MM.1S (cell line): ENCODE results near the gene ARID4B.

Experiments used
- DNase-seq: peaks from one replicate; pipeline ENCODE4 v3.0.0-alpha.2; 2015
- H2AFZ ChIP-seq: fragments of 300-600 bp; sonication (generic); 2 replicates; pipeline ENCODE4 v1.6.0; 2016; ENCODE audit warnings: antibody characterized with exemption, low read length
- H3F3A ChIP-seq: fragments of 300-600 bp; sonication (generic); 2 replicates; pipeline ENCODE4 v1.6.1; 2016; ENCODE audit warnings: mild to moderate bottlenecking, antibody characterized with exemption, low read length, moderate library complexity, mixed read lengths; ENCODE audit not compliant: insufficient read depth
- H3K27ac ChIP-seq: fragments of 300-600 bp; sonication (generic); 2 replicates; pipeline ENCODE4 v1.5.1; 2016; ENCODE audit warnings: mild to moderate bottlenecking, low read length
- H3K27me3 ChIP-seq: fragments of 300-600 bp; sonication (generic); replicated peaks from 2 replicates; pipeline ENCODE4 v1.6.0; 2016; ENCODE audit warnings: low read length; ENCODE audit not compliant: insufficient read depth
- H3K36me3 ChIP-seq: fragments of 300-600 bp; sonication (generic); replicated peaks from 2 replicates; pipeline ENCODE4 v1.6.1; 2016; ENCODE audit warnings: mild to moderate bottlenecking, low read length, mixed read lengths; ENCODE audit not compliant: insufficient read depth
- H3K4me1 ChIP-seq: fragments of 300-600 bp; sonication (generic); 2 replicates; pipeline ENCODE4 v1.6.1; 2016; ENCODE audit warnings: low read length, mixed read lengths
- H3K4me2 ChIP-seq: fragments of 300-600 bp; sonication (generic); 2 replicates; pipeline ENCODE4 v1.6.0; 2016; ENCODE audit warnings: low read depth, low read length
- H3K4me3 ChIP-seq: fragments of 300-600 bp; sonication (generic); 2 replicates; pipeline ENCODE4 v1.5.1; 2016; ENCODE audit warnings: low read length, mixed read lengths
- H3K79me2 ChIP-seq: fragments of 300-600 bp; sonication (generic); 2 replicates; pipeline ENCODE4 v1.6.1; 2016; ENCODE audit warnings: mixed run types, low read length, mixed read lengths
- H3K9ac ChIP-seq: fragments of 300-600 bp; sonication (generic); 2 replicates; pipeline ENCODE4 v1.6.1; 2016; ENCODE audit warnings: low read length, mixed read lengths
- H3K9me2 ChIP-seq: fragments of 300-600 bp; sonication (generic); replicated peaks from 2 replicates; pipeline ENCODE4 v1.6.1; 2016; ENCODE audit warnings: mild to moderate bottlenecking, low read length, mixed read lengths; ENCODE audit not compliant: insufficient read depth
- H3K9me3 ChIP-seq: fragments of 300-600 bp; sonication (generic); replicated peaks from 2 replicates; pipeline ENCODE4 v1.6.1; 2016; ENCODE audit warnings: mild to moderate bottlenecking, low read length, mixed read lengths; ENCODE audit not compliant: insufficient read depth
- H4K20me1 ChIP-seq: fragments of 300-600 bp; sonication (generic); 2 replicates; pipeline ENCODE4 v1.6.1; 2016; ENCODE audit warnings: mild to moderate bottlenecking, low read length, moderate library complexity, mixed read lengths; ENCODE audit not compliant: insufficient read depth
- EZH2 ChIP-seq: fragments of 300-600 bp; sonication (generic); optimal IDR thresholded peaks from 2 replicates; pipeline ENCODE3; 2017; ENCODE audit warnings: low read depth, mild to moderate bottlenecking, antibody characterized with exemption, low read length, mixed read lengths
- EZH2phosphoT487 ChIP-seq: fragments of 300-600 bp; sonication (generic); IDR thresholded peaks from 2 replicates; pipeline ENCODE4 v1.6.1; 2018; ENCODE audit warnings: antibody characterized with exemption, low read length
- TF ChIP-seq, protein P1 (sequence below): fragments of 300-600 bp; sonication (generic); IDR thresholded peaks from 2 replicates; pipeline ENCODE4 v1.5.1; 2016; ENCODE audit warnings: antibody characterized with exemption, low read length, mixed read lengths

Gene ARID4B

GRCh38 chr1:235142991-235143390 lies 185.0 kb downstream of the ARID4B start:
- Histone ChIP-seq H3K9me2 (no peaks in the 10 kb centered on the region), H3K9me3 (no peaks in the 10 kb centered on the region), H3K36me3 (0 out of 2 replicates have a peak, but pooled peaks cover 3% of the 10 kb centered on the region), H2AFZ (no peak overlapping the region), H3K4me2 (no peak overlapping the region), H3K27me3 (no peaks in the 10 kb centered on the region), H3K4me1 (no peaks in the 10 kb centered on the region), H3F3A (no peaks in the 10 kb centered on the region), H3K9ac (no peak overlapping the region), H3K27ac (no peak overlapping the region), H4K20me1 (no peaks in the 10 kb centered on the region), H3K4me3 (no peak overlapping the region), H3K79me2 (peaks cover 25% of the 10 kb centered on the region; the same call in 1 of the 2 replicates)
- no peak for DNase-seq
- TF ChIP-seq EZH2 (no peak), EZH2phosphoT487 (no peak)
- TF ChIP-seq, protein P1, sequence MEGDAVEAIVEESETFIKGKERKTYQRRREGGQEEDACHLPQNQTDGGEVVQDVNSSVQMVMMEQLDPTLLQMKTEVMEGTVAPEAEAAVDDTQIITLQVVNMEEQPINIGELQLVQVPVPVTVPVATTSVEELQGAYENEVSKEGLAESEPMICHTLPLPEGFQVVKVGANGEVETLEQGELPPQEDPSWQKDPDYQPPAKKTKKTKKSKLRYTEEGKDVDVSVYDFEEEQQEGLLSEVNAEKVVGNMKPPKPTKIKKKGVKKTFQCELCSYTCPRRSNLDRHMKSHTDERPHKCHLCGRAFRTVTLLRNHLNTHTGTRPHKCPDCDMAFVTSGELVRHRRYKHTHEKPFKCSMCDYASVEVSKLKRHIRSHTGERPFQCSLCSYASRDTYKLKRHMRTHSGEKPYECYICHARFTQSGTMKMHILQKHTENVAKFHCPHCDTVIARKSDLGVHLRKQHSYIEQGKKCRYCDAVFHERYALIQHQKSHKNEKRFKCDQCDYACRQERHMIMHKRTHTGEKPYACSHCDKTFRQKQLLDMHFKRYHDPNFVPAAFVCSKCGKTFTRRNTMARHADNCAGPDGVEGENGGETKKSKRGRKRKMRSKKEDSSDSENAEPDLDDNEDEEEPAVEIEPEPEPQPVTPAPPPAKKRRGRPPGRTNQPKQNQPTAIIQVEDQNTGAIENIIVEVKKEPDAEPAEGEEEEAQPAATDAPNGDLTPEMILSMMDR = no peak

GRCh38 chr1:235139315-235139714 lies 188.7 kb downstream of the ARID4B start:
- Histone ChIP-seq H3K27me3 (no peaks in the 10 kb centered on the region), H3K9me3 (no peaks in the 10 kb centered on the region), H3K4me1 (no peaks in the 10 kb centered on the region), H3K79me2 (peaks cover 12% of the 10 kb centered on the region; the same call in 1 of the 2 replicates), H2AFZ (no peak overlapping the region), H3K4me3 (no peak overlapping the region), H3K27ac (no peak overlapping the region), H3K36me3 (peaks cover 11% of the 10 kb centered on the region), H3K9ac (no peak overlapping the region), H3K4me2 (no peak overlapping the region), H3F3A (no peaks in the 10 kb centered on the region), H4K20me1 (no peaks in the 10 kb centered on the region), H3K9me2 (no peaks in the 10 kb centered on the region)
- TF ChIP-seq, protein P1 = no peak
- TF ChIP-seq EZH2 = no peak
- TF ChIP-seq EZH2phosphoT487 = no peak
- DNase-seq = no peak

DNA sequence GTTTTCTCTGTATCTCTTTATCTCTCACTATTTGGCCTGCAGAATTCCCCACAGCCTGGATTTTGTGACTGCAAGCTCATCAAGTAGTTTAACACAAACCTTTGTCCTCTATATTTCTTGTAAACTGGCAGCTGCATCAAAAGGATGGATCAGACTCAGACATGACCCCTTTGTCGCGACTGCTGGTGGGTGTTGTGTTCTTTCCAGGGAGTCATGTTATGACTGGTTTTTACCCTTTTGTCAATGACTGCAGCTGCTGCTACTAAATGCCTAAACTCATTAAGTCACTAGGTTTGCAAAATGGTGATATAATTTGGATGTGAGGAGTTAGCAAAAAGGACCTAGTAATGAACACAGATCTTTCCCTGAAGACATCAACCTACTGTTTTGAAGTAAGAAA lies 189.2 kb downstream of the ARID4B start:
- Histone ChIP-seq H3K4me1 (no peaks in the 10 kb centered on the region), H3F3A (no peaks in the 10 kb centered on the region), H3K27ac (no peak overlapping the region), H4K20me1 (no peaks in the 10 kb centered on the region), H3K79me2 (peaks cover 8% of the 10 kb centered on the region; the same call in 1 of the 2 replicates), H3K4me3 (no peak overlapping the region), H3K9me2 (no peaks in the 10 kb centered on the region), H3K36me3 (peaks cover 11% of the 10 kb centered on the region), H3K27me3 (no peaks in the 10 kb centered on the region), H3K9ac (no peak overlapping the region), H2AFZ (no peak overlapping the region), H3K9me3 (no peaks in the 10 kb centered on the region), H3K4me2 (no peak overlapping the region)
- TF ChIP-seq EZH2 (no peak), EZH2phosphoT487 (no peak)
- TF ChIP-seq, protein P1 = no peak
- no peak for DNase-seq
